ENCODE measurements around the gene NEAT1.
"Not testable (repeated sequence)": the region's sequence is repeated elsewhere in the genome, so short reads cannot be mapped to it uniquely, and the experiment has no call there.

The NEAT1 gene

DNA sequence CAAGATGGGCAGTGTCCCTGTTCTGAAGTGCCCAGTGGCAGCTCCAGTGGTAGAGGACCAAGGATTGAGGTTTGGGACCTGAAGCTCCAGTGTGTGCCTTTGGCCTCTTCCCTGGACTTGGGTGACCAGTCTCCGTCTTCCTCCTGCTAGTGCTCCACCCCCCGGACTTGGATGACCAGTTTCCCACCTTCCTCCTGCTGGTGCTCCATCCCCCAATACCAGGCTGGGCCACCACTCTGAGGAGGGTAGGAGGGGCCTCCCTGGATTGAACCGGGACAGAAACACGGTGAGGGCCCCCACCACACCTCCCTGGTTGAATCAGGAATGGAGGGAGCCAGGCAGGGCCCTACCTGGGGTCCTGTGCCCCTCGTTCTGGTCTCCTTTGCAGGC is 10.9 kb upstream of the NEAT1 start:
- DNase-seq: no peak

DNA sequence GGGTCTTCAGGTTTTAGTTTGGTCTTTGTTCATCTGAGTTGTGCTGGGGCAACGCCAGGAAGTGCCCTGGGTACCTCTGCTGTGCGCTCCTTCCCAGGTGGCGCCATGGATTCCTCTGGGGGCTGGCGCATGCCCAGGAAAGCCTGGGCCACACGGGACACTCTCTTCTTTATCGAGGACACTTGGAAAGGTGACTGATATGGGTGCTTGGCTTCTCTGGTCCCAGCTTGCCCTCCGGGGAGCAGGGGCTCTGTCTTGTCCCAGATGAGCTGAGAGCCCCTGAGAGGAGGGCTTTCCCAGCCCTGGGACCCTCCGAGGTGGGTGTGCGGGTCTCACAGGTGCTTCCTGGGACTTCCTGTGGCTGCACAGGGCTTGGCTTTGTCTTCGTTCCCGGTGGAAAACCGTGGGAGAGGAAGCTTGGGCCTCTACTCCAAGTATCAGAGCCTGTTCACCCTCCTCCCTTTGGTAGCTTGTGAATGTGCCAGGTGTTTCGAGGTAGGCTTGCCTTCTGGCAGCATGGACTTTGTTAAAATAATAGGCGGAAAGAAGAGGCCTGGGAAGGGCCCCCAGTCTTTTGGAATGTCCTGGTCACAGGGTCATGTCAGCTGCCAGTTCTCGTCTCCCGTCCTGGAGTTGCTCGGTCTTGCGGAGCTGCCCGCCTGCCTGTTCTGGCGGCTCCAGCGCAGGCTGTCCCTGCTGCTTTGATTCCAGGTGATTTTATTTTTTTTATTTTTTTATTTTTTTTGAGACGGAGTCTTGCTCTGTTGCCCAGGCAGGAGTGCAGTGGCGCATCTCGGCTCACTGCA is 10.1 kb upstream of the NEAT1 start:
- DNase-seq: no peak

DNA sequence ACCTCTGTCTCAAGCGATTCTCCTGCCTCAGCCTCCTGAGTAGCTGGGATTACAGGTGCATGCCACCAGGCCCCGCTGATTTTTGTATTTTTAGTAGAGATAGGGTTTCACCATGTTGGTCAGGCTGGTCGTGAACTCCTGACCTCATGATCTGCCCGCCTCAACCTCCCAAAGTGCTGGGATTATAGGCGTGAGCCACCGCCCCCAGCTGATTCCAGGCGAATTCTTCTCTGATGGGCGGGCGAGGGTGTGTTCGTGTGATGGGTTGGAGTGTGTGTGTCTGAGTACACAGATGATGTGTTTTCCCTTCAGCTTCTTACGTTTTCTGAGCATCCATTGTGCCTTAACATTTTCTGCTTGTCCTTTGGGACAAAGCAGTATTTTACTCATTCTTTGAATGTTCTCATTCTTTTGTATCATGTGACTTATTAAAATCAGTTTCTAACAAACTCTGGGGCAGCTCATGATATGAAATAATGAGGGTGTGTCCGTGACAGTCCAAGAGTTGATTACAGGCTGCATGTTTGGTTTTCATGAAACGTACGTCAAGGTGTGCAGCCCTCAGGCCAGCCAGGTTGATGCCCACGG is 9.4 kb upstream of the NEAT1 start:
- DNase-seq: not testable (repeated sequence)

DNA sequence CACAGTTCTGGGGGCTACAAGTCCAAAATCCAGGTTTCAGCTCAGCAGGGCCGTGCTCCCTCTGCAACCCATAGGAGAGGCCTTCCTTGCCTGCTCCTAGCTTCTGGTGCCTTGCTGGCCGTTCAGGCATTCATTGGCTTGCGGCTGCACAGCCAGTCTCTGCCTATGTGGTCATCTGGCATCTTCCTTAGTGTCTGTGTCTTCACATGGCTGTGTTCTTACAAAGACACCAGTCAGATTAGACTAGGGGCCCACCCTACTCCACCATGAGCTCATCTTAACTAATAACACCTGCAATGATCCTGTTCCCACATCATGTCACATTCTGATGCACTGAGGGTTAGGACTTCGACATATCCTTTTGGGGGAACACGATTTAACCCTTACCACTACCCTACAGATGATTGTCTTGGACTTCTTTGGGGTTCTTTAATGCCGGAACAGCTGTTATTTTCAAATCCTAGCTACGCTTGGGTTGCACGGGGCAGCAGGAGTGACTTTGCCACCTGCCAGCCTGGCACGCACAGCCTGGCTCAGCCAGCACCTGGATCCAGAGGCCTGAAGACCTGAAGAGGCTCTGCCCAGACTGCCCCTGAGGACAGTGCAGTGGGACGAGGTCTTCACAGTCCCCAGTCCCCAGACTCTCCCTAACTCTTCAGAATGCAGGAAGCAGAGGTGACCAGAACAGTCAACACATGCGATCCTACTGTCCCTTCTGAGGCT is 7.7 kb upstream of the NEAT1 start:
- no peak for DNase-seq

DNA sequence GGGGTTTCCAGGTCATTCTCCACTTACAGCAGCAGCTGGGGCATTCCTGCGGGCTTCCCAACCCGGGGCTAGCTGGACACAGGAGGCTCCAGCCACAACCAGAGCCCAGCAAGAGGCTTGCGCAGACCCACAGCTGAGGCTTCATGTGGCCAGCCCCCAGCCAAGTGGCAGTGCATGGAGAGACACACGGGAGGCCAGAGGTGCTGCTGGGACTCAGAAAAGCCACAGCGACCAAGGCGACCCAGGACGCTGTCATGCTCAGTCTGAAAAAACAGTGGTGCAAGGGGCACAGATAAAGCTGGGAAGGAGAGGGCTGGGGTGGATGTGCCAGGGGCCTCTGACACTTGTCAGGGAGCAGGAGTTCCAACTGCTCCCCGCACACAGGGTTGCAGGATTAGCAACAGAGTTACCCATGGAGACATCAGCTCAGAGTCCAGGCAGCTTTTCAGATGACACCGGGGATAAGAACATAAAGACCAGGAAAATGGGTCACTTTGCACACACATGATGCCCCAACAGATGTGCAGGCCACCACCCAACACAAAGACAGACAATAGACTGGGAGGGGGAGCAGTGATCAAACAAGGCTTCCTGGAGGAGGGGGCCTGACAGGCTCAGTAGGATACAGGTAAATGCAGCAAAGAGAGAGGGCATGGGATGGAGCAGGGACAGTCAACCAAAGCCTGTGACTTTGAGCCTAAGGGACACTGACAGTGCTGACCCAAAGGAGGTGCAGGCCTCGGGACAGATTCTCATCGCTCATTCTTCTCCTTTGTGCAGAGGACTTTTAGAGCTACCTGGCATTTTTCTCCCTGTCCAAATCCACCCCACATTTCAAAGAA is 6.9 kb upstream of the NEAT1 start:
- no peak for DNase-seq

DNA sequence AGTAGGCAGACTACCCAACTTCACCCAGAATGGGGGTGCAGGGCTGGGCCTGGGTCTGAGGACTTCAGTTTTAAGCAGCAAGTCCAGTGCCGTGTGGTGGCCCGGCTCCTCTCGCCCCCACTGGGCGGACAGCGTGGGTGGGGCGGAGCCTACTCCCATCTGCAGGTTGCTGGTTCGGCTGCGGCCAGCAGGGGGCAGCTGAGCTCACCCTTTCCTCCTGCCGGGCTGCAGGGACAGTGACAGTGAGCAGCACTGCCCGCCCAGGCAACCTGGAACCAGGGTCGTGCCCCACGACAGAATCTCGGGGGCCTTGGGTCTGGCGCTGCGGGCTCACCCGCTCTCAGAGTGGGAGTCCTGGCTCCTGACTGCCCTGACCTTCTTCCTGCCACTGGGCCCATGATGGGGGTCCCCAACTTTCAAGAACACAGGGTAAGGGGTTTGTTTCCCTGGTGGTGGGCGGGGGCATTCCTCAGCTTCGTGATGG is 6.2 kb upstream of the NEAT1 start:
- DNase-seq: no peak

DNA sequence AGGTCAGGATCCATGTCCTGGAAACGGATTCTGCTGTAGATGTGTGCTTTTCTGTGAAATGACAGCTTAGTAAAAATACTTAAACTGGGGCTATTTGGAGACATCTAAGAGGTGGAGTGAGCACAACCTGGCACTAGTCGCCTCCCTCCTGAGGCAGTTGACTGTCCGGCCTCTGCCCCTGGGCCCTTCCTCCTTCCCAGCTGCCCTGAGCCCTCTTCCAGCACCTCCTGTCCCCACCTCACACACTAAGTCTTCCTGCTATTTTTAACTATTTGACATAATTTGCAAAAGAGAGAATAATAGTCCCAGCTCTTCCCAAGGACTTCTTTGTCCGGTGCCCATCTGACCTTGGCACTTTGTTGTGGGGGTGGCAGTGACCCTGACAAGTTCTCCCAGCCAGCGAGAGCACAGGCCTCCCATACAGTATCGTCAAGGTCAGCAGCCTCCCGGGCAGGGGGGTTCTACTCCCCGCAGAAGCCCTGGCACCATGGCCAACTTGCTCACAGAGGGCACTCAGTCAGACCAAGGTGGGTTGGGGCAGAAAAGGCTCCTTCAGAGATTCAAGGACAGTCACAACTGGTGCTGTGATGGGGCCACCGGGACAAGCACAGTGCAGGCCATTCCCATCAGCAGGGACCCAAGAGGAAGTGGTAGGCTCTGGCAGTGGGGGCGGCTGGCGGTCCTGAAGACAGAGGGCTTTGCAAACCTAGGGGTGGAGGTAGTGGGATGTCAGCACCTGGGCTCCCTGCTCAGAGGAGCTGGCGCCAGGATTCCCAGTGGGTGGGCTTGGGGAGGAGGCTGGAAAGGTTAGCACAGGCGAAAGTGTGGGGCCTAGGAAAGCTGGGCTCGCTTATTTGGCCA is 5.5 kb upstream of the NEAT1 start:
- no peak for DNase-seq

DNA sequence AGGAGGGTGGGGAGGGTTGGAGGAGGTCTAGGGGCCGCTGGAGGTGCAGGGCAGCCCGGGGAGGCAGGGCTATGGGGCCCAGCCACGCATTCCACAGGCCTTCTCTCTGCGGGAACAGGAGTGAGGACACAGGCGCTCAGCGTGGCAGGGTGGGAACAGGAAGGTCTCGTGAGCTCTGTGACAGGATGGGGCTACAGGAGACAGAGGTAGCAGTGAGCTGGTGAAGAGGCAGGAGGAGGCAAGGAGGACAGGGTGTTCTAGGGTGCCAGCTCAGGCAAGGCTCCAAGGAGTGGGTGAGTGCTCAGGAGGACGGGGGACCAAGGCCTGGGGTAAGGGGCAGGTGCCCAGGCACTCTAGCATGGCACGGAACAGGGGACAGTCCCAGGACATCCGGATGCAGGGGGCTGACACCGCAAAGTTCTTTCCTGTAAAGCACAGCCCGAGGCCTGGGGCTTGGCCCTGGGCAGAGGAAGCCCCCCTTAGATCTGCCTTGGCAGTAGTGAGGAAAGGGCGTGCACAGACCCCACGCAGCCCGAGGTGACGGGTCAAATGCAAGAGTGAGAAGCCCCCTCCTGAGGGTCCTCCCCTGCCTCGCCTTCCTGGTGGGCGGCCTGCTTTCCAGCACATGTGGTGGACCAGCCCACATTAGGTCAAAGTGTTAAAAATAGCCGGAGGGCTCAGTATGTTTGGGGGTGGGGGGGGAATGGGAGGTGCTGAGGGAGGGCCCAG is 4.7 kb upstream of the NEAT1 start:
- DNase-seq: no peak

DNA sequence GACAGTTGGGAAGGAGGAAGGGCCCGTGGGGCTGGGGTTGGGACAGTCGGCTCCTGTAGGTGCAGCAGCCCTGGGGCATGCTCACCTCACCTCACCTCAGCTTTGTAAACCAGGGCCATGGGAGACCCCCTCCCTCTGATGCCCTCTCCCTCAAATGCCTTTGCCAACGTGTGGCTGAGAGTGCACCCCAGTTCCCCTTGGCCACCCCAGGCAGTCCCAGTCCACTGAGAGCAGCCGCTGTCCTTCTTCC is 4.2 kb upstream of the NEAT1 start:
- DNase-seq: no peak

DNA sequence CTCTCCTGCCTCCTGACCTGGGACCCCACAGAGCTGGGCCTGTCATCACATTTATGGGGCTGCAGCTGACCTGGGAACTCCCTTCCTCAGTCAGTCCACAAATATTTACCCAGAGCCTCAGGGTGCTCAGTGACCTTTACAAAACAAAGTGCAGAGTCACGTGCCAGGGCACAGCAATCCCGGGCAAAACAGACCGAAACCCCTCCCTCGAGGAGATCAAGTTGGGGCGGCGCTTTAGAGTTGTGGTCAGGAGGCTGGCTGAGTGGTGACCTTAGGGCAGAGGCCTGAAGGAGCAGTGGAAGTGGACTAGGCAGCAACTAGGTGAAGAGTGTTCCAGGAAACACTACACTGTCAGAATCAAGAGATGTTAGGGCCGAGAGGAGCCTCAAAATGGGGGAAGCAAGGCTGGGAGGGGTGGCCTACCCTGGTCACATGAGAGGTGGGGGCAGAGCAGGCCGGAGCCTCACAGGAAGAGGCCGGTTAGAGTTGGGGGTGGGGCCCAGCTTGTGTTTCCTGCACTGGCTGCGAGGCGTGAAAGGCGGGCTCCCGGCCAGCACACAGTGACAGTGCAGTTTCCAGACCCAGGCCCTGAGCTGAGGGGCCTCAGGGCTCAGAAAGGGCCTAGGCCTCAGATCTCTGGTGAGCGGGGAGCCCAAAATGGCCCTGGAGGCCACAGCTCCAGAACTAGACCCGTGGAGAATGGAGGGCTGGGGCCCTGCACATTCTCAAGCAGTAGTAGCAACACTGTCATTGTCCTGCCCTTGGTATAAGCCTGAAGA is 3.7 kb upstream of the NEAT1 start:
- DNase-seq: no peak

DNA sequence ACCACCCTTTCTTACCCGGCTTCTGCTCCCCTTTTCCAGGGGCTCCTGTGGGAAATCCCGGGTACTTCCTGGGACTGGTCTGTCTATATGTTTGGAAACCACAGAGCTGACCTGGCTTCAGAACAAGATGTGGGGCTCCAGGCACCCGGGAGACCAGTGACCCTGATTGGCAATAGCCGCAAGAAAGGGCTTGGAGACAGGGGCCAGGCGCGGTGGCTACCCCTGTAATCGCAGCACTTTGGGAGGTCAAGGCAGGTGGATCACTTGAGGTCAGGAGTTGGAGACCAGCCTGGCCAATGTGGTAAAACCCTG is 3.2 kb upstream of the NEAT1 start:
- no peak for DNase-seq

DNA sequence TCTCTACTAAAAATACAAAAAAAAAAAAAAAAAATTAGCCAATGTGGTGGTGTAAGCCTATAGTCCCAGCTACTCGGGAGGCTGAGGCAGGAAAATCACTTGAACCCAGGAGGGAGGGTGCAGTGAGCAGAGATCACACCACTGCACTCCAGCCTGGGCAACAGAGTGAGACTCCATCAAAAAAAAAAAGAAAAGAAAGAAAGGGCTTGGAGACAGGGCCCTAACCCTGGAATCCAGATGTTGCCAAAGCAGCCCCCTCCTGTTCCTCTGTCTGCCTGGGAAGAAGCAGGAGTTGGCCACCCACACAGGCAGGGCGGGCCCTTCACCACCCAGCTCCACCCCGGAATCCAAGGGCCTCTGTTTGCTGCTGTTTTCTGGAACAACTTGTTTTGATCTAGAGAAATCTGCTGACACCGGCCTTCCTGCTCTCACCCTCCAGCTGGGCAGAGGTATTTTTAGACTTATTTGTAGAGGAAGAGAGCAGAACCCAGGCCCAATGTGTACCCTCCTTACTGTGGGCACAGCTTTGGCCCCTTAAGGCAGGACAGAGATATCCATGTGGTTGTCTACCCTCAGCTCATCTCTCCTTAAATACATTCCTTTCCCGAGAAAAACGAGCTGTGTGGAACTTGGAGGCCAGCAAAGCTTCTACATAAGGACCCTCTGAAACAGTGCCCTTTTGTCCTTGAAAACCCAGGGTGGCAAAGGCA is 2.7 kb upstream of the NEAT1 start:
- DNase-seq: no peak

DNA sequence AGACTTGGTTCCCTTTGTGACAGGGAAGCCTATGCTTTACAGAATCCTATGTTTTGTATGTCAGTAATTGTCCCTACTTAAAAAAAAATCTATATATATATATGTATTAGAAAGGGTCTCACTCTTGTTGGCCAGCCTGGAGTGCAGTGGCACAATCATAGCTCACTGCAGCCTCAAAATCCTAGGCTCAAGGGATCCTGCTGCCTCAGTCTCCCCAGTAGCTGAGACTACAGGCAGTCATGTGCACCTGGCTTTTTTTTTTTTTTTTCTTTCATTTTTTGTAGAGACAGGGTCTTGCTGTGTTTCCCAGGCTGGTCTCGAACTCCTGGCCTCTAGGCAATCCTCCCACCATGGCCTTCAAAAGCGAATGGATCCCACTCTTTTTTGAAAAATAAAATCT is 2.1 kb upstream of the NEAT1 start:
- no peak for DNase-seq

DNA sequence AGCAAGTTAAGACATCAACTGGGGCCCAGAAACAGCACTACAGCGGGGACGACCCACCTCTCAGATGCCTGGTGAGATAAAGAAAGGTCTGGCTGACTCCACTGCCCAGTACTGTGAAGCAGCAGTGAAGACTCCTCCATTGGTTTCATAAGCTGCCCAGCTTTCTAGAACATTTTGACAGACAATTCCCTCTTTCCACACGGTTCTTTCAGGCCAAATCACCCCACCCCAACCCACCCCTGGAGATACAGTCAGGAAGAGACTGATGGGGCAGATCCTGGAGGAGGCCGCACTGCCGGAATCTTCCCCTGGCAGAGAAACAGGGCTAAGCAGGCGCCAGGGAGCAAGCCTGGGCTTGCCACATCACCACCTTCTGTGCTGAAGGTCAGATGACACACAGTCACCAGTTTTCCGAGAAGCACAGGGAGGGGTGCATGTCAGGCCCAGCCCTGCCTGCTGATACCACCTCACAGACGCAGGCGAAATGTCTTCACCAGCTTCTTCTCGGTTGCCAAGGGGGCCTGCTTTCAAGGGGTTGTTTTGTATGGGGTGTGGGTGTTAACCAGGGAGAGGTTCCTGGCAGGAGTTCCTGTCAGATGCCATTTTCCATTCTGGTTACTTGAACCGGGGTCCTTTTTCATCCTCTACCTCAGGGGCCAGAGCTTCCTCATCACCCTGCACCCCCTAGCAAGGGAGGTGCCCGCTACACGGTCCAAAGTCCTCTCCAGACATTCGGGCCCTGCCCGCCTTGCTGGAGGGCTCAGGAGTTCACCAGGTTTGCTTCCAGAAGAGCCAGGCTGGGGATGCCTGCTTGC is 1.4 kb upstream of the NEAT1 start:
- DNase-seq: no peak

DNA sequence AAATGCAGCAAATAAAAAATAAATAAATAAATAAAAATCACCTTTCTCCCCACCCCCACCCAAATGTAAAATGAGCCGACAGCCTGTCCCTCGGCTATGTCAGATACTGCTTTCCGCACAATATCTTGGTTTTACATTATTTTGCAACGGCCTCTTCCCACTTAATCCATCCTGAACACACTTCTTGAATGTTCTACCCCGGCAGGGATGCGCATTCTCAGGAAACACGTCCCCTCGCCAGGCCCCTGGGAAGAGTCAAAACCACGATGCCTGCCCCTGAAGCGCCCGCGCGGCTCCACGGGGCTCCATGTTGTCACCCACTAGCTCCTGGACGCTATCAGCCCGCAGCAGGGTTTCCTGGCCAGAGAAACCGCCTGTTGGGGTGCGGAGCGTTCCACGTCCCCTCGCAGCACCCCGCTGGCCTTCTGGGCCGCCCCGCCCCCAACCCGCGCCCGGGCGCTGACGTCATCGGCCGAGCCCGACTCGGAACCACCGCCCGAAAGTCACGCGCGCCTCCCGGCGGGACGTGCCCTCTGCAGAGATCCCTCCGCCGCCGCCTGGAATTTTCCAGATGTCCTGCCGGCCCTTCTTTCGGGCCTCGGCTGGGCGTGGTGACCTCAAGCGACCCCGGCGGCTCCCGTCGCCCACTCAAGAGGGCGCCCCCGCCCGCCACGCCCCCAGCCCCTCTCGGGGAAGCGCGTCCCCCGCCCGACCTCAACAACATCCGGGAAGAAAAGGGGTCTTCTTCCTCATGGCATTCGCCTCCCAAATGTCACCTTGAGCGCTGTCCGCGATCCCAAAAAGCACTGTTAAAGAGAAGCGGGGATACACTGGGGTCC is 585 bp upstream of the NEAT1 start:
- peak; percentile 86 for DNase-seq

DNA sequence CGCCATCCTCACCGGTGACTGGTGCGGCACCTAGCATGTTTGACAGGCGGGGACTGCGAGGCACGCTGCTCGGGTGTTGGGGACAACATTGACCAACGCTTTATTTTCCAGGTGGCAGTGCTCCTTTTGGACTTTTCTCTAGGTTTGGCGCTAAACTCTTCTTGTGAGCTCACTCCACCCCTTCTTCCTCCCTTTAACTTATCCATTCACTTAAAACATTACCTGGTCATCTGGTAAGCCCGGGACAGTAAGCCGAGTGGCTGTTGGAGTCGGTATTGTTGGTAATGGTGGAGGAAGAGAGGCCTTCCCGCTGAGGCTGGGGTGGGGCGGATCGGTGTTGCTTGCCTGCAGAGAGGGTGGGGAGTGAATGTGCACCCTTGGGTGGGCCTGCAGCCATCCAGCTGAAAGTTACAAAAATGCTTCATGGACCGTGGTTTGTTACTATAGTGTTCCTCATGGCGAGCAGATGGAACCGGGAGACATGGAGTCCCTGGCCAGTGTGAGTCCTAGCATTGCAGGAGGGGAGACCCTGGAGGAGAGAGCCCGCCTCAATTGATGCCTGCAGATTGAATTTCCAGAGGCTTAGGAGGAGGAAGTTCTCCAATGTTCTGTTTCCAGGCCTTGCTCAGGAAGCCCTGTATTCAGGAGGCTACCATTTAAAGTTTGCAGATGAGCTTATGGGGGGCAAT is 1.1 kb downstream of the NEAT1 start:
- no peak for DNase-seq

DNA sequence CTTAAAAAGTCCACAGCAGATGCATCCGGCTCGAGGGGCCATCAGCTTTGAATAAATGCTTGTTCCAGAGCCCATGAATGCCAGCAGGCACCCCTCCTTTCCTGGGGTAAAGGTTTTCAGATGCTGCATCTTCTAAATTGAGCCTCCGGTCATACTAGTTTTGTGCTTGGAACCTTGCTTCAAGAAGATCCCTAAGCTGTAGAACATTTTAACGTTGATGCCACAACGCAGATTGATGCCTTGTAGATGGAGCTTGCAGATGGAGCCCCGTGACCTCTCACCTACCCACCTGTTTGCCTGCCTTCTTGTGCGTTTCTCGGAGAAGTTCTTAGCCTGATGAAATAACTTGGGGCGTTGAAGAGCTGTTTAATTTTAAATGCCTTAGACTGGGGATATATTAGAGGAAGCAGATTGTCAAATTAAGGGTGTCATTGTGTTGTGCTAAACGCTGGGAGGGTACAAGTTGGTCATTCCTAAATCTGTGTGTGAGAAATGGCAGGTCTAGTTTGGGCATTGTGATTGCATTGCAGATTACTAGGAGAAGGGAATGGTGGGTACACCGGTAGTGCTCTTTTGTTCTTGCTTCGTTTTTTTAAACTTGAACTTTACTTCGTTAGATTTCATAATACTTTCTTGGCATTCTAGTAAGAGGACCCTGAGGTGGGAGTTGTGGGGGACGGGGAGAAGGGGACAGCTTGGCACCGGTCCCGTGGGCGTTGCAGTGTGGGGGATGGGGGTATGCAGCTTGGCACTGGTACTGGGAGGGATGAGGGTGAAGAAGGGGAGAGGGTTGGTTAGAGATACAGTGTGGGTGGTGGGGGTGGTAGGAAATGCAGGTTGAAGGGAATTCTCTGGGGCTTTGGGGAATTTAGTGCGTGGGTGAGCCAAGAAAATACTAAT is 1.9 kb downstream of the NEAT1 start:
- DNase-seq: no peak
